SK-N-SH treated with all-trans-retinoic acid at 6 μM for 48 hours (cell line): ENCODE results near the gene CCDC102A.

Experiments used
- ARNTL ChIP-seq: fragments of 450-650 bp; formaldehyde crosslinking; IDR thresholded peaks from 2 replicates; pipeline ENCODE4 v1.5.0; 2020; ENCODE audit warnings: low read depth, mild to moderate bottlenecking, moderate library complexity, borderline replicate concordance
- CSDC2 ChIP-seq: fragments of 250-450 bp; sonication (Bioruptor Pico); IDR thresholded peaks from 2 replicates; pipeline ENCODE4 v1.5.0; 2020; ENCODE audit warnings: mild to moderate bottlenecking, moderate library complexity
- CSRNP3 ChIP-seq: fragments of 250-450 bp; sonication (Bioruptor Pico); IDR thresholded peaks from 2 replicates; pipeline ENCODE4 v1.5.1; 2021; ENCODE audit warnings: mild to moderate bottlenecking, moderate library complexity
- ISL1 ChIP-seq: fragments of 250-450 bp; sonication (Bioruptor Pico); IDR thresholded peaks from 2 replicates; pipeline ENCODE4 v2.1.2; 2022; ENCODE audit warnings: mild to moderate bottlenecking, moderate library complexity
- POU6F1 ChIP-seq: fragments of 250-450 bp; sonication (Bioruptor Pico); IDR thresholded peaks from 2 replicates; pipeline ENCODE4 v1.8.0; 2021; ENCODE audit warnings: low read depth, mild to moderate bottlenecking, moderate library complexity, borderline replicate concordance
- RARB ChIP-seq: fragments of 250-450 bp; sonication (Bioruptor Pico); IDR thresholded peaks from 2 replicates; pipeline ENCODE4 v1.8.0; 2021; ENCODE audit warnings: mild to moderate bottlenecking, moderate library complexity
- TOX ChIP-seq: fragments of 250-450 bp; sonication (Bioruptor Pico); IDR thresholded peaks from 2 replicates; pipeline ENCODE4 v1.8.0; 2021; ENCODE audit warnings: mild to moderate bottlenecking, moderate library complexity, borderline replicate concordance
- TSHZ2 ChIP-seq: fragments of 250-450 bp; sonication (Bioruptor Pico); IDR thresholded peaks from 2 replicates; pipeline ENCODE4 v1.5.0; 2020; ENCODE audit warnings: mild to moderate bottlenecking, moderate library complexity
- ZC3H10 ChIP-seq: fragments of 250-450 bp; sonication (Bioruptor Pico); IDR thresholded peaks from 2 replicates; pipeline ENCODE4 v1.5.1; 2021; ENCODE audit warnings: mild to moderate bottlenecking, moderate library complexity
- ZFP3 ChIP-seq: fragments of 250-450 bp; sonication (Bioruptor Pico); IDR thresholded peaks from 2 replicates; pipeline ENCODE4 v1.5.0; 2020; ENCODE audit warnings: mild to moderate bottlenecking, moderate library complexity
- ZFP30 ChIP-seq: fragments of 450-650 bp; formaldehyde crosslinking; IDR thresholded peaks from 2 replicates; pipeline ENCODE4 v1.5.0; 2022; ENCODE audit warnings: mild to moderate bottlenecking, moderate library complexity

GRCh38 chr16:57473906-57474305, 62.5 kb downstream of the CCDC102A start:
- TF ChIP-seq TOX (no peak), ISL1 (CRISPR knock-in tag) (no peak), ZFP3 (no peak), ZC3H10 (CRISPR knock-in tag) (no peak), CSRNP3 (CRISPR knock-in tag) (no peak), TSHZ2 (CRISPR knock-in tag) (no peak), RARB (no peak), ZFP30 (CRISPR knock-in tag) (no peak), CSDC2 (CRISPR knock-in tag) (no peak), ARNTL (no peak), POU6F1 (CRISPR knock-in tag) (no peak)
